HUES64 (cell line): ENCODE results near the gene CDH10.

Source experiments
- H3K27ac ChIP-seq: 2 replicates; pipeline ENCODE4 v1.7.0; 2013; ENCODE audit warnings: low read depth, low read length, inconsistent platforms
- H3K27me3 ChIP-seq: 2 replicates; pipeline ENCODE4 v1.6.1; 2013; ENCODE audit warnings: mild to moderate bottlenecking, low read length; ENCODE audit not compliant: insufficient read depth
- H3K36me3 ChIP-seq: 2 replicates; pipeline ENCODE4 v1.6.1; 2013; ENCODE audit warnings: mild to moderate bottlenecking, low read length; ENCODE audit not compliant: insufficient read depth
- H3K4me1 ChIP-seq: 2 replicates; pipeline ENCODE4 v1.6.1; 2013; ENCODE audit warnings: mild to moderate bottlenecking, low read length, moderate library complexity; ENCODE audit not compliant: insufficient read depth
- H3K4me3 ChIP-seq: 2 replicates; pipeline ENCODE4 v1.5.1; 2013; ENCODE audit warnings: mild to moderate bottlenecking, low read length, moderate library complexity
- H3K9ac ChIP-seq: 2 replicates; pipeline ENCODE4 v1.6.1; 2013; ENCODE audit warnings: mild to moderate bottlenecking, low read depth, low read length
- H3K9me3 ChIP-seq: 2 replicates; pipeline ENCODE4 v1.6.1; 2013; ENCODE audit warnings: low read depth, low read length; ENCODE audit not compliant: insufficient read depth
- WGBS: fragments of 150-250, 120-280 bp; methylation state at CpG from one replicate; pipeline ENCODE4 v1.1.7; 2013; ENCODE audit warnings: missing lambda C conversion rate; 5-methylcytosine and 5-hydroxymethylcytosine counted together

CDH10 gene

GRCh38 chr5:24602188-24602587 lies 42.6 kb downstream of the CDH10 start:
- no peak overlapping the region for H3K27ac ChIP-seq
- H3K4me3 ChIP-seq, result no peak overlapping the region
- WGBS, result 93% methylated on average over 1 of the region's 2 CpGs
- H3K4me1 ChIP-seq, result no peaks in the 10 kb centered on the region
- no peaks in the 10 kb centered on the region for H3K27me3 ChIP-seq
- H3K36me3 ChIP-seq, result no peaks in the 10 kb centered on the region
- no peak overlapping the region for H3K9ac ChIP-seq
- no peaks in the 10 kb centered on the region for H3K9me3 ChIP-seq

- Histone ChIP-seq H3K4me3 (no peak overlapping the region), H3K27me3 (no peaks in the 10 kb centered on the region), H3K9ac (no peak overlapping the region), H3K4me1 (no peaks in the 10 kb centered on the region), H3K36me3 (no peaks in the 10 kb centered on the region), H3K27ac (no peak overlapping the region), H3K9me3 (no peaks in the 10 kb centered on the region)
- WGBS, result 79% methylated on average over 1 of the region's 1 CpG
Observed at GRCh38 chr5:24598956-24599355, 45.8 kb downstream of the CDH10 start.

- no peak overlapping the region for H3K9ac ChIP-seq
- no peaks in the 10 kb centered on the region for H3K27me3 ChIP-seq
- 89% methylated on average over 2 of the region's 2 CpGs for WGBS
- H3K9me3 ChIP-seq, result no peaks in the 10 kb centered on the region
- no peak overlapping the region for H3K27ac ChIP-seq
- no peaks in the 10 kb centered on the region for H3K4me1 ChIP-seq
- H3K36me3 ChIP-seq, result no peaks in the 10 kb centered on the region
- H3K4me3 ChIP-seq, result no peak overlapping the region
Observed at GRCh38 chr5:24595329-24595728, 49.4 kb downstream of the CDH10 start.

- H3K4me1 ChIP-seq, result no peaks in the 10 kb centered on the region
- H3K9me3 ChIP-seq, result no peaks in the 10 kb centered on the region
- H3K9ac ChIP-seq, result no peak overlapping the region
- H3K27ac ChIP-seq, result no peak overlapping the region
- no peaks in the 10 kb centered on the region for H3K36me3 ChIP-seq
- no peaks in the 10 kb centered on the region for H3K27me3 ChIP-seq
- no peak overlapping the region for H3K4me3 ChIP-seq
Observed at GRCh38 chr5:24591426-24591825, 53.4 kb downstream of the CDH10 start.

GRCh38 chr5:24589566-24589965 lies 55.2 kb downstream of the CDH10 start:
- H3K4me1 ChIP-seq, result no peaks in the 10 kb centered on the region
- no peak overlapping the region for H3K4me3 ChIP-seq
- no peaks in the 10 kb centered on the region for H3K36me3 ChIP-seq
- no peaks in the 10 kb centered on the region for H3K9me3 ChIP-seq
- no peak overlapping the region for H3K27ac ChIP-seq
- H3K27me3 ChIP-seq, result no peaks in the 10 kb centered on the region
- WGBS, result 100% methylated on average over 3 of the region's 3 CpGs
- no peak overlapping the region for H3K9ac ChIP-seq

GRCh38 chr5:24585751-24586150 lies 59.0 kb downstream of the CDH10 start:
- H3K9me3 ChIP-seq, result no peaks in the 10 kb centered on the region
- 89% methylated on average over 4 of the region's 4 CpGs for WGBS

GRCh38 chr5:24571302-24571701 lies 73.5 kb downstream of the CDH10 start:
- Histone ChIP-seq H3K36me3 (no peaks in the 10 kb centered on the region), H3K27me3 (no peaks in the 10 kb centered on the region), H3K4me3 (no peak overlapping the region), H3K27ac (no peak overlapping the region), H3K4me1 (no peaks in the 10 kb centered on the region), H3K9me3 (no peaks in the 10 kb centered on the region), H3K9ac (no peak overlapping the region)

More at GRCh38 chr5:24585751-24586150, 59.0 kb downstream of the CDH10 start:
- H3K9ac ChIP-seq, result no peak overlapping the region
- H3K27ac ChIP-seq, result no peak overlapping the region
- H3K27me3 ChIP-seq, result no peaks in the 10 kb centered on the region
- no peaks in the 10 kb centered on the region for H3K36me3 ChIP-seq
- H3K4me1 ChIP-seq, result no peaks in the 10 kb centered on the region
- H3K4me3 ChIP-seq, result no peak overlapping the region

- no peaks in the 10 kb centered on the region for H3K9me3 ChIP-seq
- H3K36me3 ChIP-seq, result no peaks in the 10 kb centered on the region
- no peak overlapping the region for H3K27ac ChIP-seq
- H3K4me1 ChIP-seq, result no peaks in the 10 kb centered on the region
- H3K4me3 ChIP-seq, result no peak overlapping the region
- no peak overlapping the region for H3K9ac ChIP-seq
- no peaks in the 10 kb centered on the region for H3K27me3 ChIP-seq
Observed at GRCh38 chr5:24566933-24567332, 77.8 kb downstream of the CDH10 start.

GRCh38 chr5:24555229-24555628 lies 89.5 kb downstream of the CDH10 start:
- no peaks in the 10 kb centered on the region for H3K36me3 ChIP-seq
- 84% methylated on average over 3 of the region's 4 CpGs for WGBS

GRCh38 chr5:24547132-24547531 lies 97.6 kb downstream of the CDH10 start:
- Histone ChIP-seq H3K4me1 (no peaks in the 10 kb centered on the region), H3K27ac (no peak overlapping the region), H3K4me3 (no peak overlapping the region), H3K36me3 (no peaks in the 10 kb centered on the region), H3K9ac (no peak overlapping the region), H3K9me3 (no peaks in the 10 kb centered on the region), H3K27me3 (no peaks in the 10 kb centered on the region)
- 90% methylated on average over 1 of the region's 2 CpGs for WGBS

More at GRCh38 chr5:24555229-24555628, 89.5 kb downstream of the CDH10 start:
- Histone ChIP-seq H3K4me1 (no peaks in the 10 kb centered on the region), H3K27me3 (no peaks in the 10 kb centered on the region), H3K4me3 (no peak overlapping the region), H3K27ac (no peak overlapping the region), H3K9ac (no peak overlapping the region), H3K9me3 (no peaks in the 10 kb centered on the region)

- no peak overlapping the region for H3K4me3 ChIP-seq
- H3K9ac ChIP-seq, result no peak overlapping the region
- H3K9me3 ChIP-seq, result no peaks in the 10 kb centered on the region
- 100% methylated on average over 1 of the region's 1 CpG for WGBS
- H3K4me1 ChIP-seq, result 0 out of 2 replicates have a peak, but pooled peaks cover 7% of the 10 kb centered on the region
- no peaks in the 10 kb centered on the region for H3K36me3 ChIP-seq
- H3K27me3 ChIP-seq, result no peaks in the 10 kb centered on the region
- no peak overlapping the region for H3K27ac ChIP-seq
Observed at GRCh38 chr5:24539613-24540012, 105.2 kb downstream of the CDH10 start.

- Histone ChIP-seq H3K36me3 (no peaks in the 10 kb centered on the region), H3K9me3 (no peaks in the 10 kb centered on the region), H3K4me3 (no peak overlapping the region), H3K9ac (no peak overlapping the region), H3K4me1 (0 out of 2 replicates have a peak, but pooled peaks cover 7% of the 10 kb centered on the region), H3K27ac (no peak overlapping the region), H3K27me3 (no peaks in the 10 kb centered on the region)
- WGBS, result 83% methylated on average over 1 of the region's 1 CpG
Observed at GRCh38 chr5:24538346-24538745, 106.4 kb downstream of the CDH10 start.
